ENCODE results near the gene TBX15. TPM values are rescaled to one million over a fixed set of nuclear protein-coding genes. Genes with fewer than 3 reads are reported as not detected.

The TBX15 gene
- total RNA-seq, result not detected

DNA sequence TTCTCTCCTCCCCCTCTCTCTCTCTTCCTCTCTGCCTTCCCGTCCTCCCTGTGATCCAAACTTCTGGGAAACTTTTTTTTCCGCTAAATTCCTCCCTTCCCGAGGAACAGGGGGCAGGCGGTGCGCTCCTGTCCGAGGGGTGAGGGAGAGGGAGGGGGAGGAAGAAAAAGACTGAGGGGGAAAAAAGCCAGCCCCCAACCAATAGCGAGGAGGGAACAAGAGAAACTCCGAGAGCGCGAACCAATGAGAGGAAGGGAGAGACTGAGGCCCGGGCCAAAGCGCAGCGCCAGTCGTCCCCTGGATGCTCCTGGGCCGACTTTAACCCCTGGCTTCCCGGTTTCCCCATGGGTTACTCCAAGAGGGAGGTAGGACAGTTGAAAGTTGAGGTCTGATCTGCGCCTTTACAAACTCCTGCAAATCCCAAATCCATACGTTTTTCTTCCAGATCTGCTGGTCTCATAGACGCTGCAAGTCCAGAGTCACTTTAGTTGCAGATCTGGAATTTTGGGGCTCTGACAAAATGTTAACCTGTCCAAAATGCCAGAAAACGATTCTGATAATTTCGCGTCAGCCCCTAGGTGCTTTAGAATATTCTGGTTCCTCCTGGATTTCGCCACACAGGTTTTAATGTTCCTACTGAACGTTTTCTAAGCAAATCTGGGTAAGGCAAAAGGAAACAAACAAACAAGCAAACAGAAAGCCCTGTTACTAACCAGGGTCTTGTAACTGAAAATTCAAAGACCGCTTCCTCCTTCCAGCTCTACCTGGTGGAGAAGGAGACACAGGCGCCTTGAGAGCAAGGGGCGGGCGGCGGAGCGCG is at the start of gene TBX15:
TSS of gene TBX15 (minus strand) at position 158 of the 820 bp plus-strand sequence. CDS start 548 bp downstream, outside the sequence.
- no peak for DNase-seq (ENCODE audit: low spot score)
- Mint-ChIP-seq H3K4me3 (peak within 1 kb of the TSS; percentile 38), H3K27me3 (peaks cover 64 to 89% of the 10 kb centered on the region in 2 donors), H3K36me3 (peaks cover 32% of the 10 kb centered on the region), H3K27ac (no peak within 1 kb of the TSS), H3K9me3 (no peaks in the 10 kb centered on the region), H3K4me1 (ENCODE audit: low read depth in 2 of 2) (peaks cover 10 to 15% of the 10 kb centered on the region in 2 donors)
- ATAC-seq, result no peak

DNA sequence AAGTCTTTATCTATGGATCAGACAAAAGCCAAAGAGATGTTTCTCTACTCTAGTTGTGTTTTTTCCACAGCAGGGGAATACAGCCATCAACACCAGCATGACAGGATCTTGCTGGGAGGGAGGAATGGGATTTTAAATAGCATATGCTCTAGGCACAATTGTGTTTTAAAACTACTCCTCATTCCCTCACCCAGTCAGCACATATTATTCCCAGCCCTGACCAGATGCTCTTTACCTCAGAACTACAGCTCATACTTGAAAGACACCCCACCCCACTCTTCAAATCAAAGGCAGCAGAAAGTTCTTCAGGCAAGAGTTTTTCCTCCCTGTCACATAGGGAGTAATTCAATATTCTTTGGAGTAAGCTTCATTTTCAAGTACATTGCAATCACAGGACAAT is 46.2 kb upstream of the TBX15 start:
- Mint-ChIP-seq H3K27ac (no peak overlapping the region), H3K36me3 (no peaks in the 10 kb centered on the region), H3K4me3 (no peak overlapping the region), H3K9me3 (no peaks in the 10 kb centered on the region), H3K27me3 (no peaks in the 10 kb centered on the region), H3K4me1 (ENCODE audit: low read depth in 2 of 2) (no peaks in the 10 kb centered on the region)
- DNase-seq (ENCODE audit: low spot score), result no peak
- no peak for ATAC-seq

DNA sequence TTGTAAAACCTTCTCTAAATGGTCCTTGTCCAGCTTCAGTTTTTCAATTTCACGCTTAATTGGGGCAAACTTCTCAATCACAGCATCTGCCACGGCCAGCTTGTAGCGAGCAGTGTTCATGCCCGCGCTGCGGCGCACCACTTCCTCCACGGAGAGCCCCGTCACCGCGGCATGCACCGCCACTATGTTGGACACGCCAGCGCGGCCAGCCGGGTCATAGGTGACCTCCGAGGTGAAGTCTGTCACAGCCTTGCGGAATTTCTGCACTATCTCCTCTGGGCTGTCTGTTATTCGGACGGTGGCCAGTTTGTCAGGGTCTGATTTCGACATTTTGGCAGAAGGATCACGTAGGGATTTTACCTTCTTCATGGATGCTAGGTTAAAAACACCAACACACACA is 44.8 kb upstream of the TBX15 start:
- H3K4me1 Mint-ChIP-seq (ENCODE audit: low read depth in 2 of 2), result no peaks in the 10 kb centered on the region
- no peak for ATAC-seq
- no peaks in the 10 kb centered on the region for H3K36me3 Mint-ChIP-seq
- no peak overlapping the region for H3K27ac Mint-ChIP-seq
- H3K4me3 Mint-ChIP-seq, result no peak overlapping the region
- no peak for DNase-seq (ENCODE audit: low spot score)
- no peaks in the 10 kb centered on the region for H3K27me3 Mint-ChIP-seq
- H3K9me3 Mint-ChIP-seq, result no peaks in the 10 kb centered on the region

DNA sequence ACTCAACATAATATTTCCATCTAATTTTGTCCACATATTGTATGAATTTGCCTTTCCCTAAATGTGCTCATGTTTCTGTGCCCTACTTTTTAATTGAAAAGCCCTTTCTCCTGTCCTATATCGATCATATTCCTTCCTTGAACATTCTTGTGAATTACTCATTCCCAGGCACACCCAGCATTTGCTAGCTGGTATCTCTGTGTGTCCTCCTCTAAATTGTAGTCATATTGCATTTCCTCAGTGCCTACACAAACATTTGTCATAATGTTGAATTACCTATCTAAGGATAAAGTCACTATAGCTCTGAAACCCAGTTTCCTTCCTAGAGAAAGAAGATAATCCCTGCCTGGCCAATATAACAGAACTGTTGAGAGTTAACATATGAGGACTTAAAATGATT is 39.6 kb upstream of the TBX15 start:
- no peak for DNase-seq (ENCODE audit: low spot score)
- Mint-ChIP-seq H3K4me3 (no peak overlapping the region), H3K4me1 (ENCODE audit: low read depth in 2 of 2) (no peaks in the 10 kb centered on the region), H3K27me3 (no peaks in the 10 kb centered on the region), H3K36me3 (peaks cover 10% of the 10 kb centered on the region), H3K27ac (no peak overlapping the region), H3K9me3 (peaks cover 9% of the 10 kb centered on the region)
- no peak for ATAC-seq

DNA sequence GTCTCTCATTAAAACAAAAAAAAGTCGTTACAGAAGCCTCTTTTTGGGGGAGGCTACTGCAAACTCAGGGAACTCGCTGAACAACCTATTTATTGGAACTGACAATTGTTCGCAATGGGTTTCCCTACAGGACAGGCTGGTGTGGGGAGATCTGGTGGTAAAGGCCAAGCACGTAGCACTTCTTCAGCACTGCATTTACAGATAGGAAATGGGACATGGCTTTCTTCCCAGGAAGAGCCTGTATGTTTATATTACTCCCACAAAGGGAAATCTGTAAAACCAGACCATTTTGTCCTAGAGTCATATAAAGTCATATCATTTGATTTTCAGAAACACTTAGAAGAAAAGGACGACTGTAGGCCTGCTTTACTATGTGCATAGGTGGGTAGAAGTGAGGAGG is 38.8 kb upstream of the TBX15 start:
- Mint-ChIP-seq H3K36me3 (peaks cover 11% of the 10 kb centered on the region), H3K9me3 (peaks cover 9% of the 10 kb centered on the region), H3K27me3 (no peaks in the 10 kb centered on the region), H3K4me3 (no peak overlapping the region), H3K4me1 (ENCODE audit: low read depth in 2 of 2) (no peaks in the 10 kb centered on the region), H3K27ac (no peak overlapping the region)
- DNase-seq (ENCODE audit: low spot score), result no peak
- ATAC-seq, result no peak

DNA sequence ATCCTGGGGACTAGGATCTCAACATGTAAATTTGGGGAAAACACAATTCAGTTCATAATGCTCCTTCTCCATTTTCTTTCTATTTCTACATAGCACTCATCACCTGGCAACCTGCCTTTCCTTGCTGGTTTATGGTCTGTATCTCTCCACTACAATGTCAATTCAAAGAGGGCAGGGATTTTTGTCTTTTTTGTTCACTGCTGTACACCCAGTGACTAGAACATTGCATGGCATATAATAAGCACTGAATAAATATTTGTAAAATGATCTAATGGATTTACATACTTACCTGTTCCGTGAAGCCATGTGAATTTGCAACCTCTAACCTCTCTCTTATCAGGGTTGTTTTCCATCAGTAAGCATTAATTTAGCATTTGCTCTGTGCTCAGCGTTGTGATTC is 27.4 kb upstream of the TBX15 start:
- no peak overlapping the region for H3K4me3 Mint-ChIP-seq
- ATAC-seq (no peak), DNase-seq (ENCODE audit: low spot score) (no peak)
- H3K27me3 Mint-ChIP-seq, result peaks cover 16 to 36% of the 10 kb centered on the region in 2 donors
- H3K9me3 Mint-ChIP-seq, result peaks cover 28% of the 10 kb centered on the region
- no peaks in the 10 kb centered on the region for H3K4me1 Mint-ChIP-seq (ENCODE audit: low read depth in 2 of 2)
- H3K27ac Mint-ChIP-seq, result no peak overlapping the region
- peaks cover 31% of the 10 kb centered on the region for H3K36me3 Mint-ChIP-seq

DNA sequence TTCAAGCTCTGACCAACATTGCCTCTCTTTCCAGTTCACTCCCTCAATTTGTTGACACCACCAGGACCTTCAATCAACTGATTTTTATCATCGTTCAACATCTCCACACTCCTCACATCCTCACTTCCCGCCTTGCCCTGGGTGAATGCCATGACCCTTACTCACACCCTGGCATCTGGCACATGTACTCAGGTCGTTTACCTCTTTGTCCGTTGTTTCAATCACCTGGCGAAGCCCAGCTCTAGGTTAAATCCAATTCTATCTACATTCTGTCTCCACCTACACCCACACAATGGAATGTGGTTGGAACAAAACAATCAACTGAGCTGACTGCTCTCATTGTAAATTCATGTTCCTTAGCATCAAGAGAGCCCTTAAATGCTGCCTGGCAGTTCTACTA is 24.2 kb upstream of the TBX15 start:
- Mint-ChIP-seq H3K4me3 (no peak overlapping the region), H3K27me3 (peaks cover 34 to 61% of the 10 kb centered on the region in 2 donors), H3K36me3 (peaks cover 27% of the 10 kb centered on the region)

DNA sequence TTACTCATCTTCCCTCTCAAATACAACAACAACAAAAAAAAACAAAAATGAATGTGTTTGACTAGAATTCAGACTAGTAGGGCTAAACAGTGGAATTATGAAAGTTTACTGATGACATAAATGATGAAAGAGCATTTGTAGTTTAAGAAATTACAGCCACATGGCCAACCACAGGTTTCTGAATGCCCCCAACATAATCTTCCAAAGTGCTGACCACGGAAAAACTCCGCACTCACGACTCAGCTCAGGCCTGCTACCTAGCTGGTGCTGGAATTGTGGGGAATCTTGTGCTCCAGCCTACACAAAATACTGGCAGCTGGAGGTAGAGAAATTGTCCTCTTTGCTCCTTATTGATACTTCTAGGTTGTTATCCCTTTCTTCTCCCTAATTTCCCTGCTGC is 23.6 kb upstream of the TBX15 start:
- Mint-ChIP-seq H3K4me1 (ENCODE audit: low read depth in 2 of 2) (peaks cover 7 to 10% of the 10 kb centered on the region in 2 donors), H3K36me3 (peaks cover 27% of the 10 kb centered on the region), H3K27me3 (peaks cover 34 to 61% of the 10 kb centered on the region in 2 donors), H3K27ac (no peak overlapping the region), H3K4me3 (no peak overlapping the region), H3K9me3 (peaks cover 19% of the 10 kb centered on the region)
- no peak for DNase-seq (ENCODE audit: low spot score)
- ATAC-seq, result no peak

More for the DNA sequence above, 24.2 kb upstream of the TBX15 start:
- H3K27ac Mint-ChIP-seq, result no peak overlapping the region
- H3K4me1 Mint-ChIP-seq (ENCODE audit: low read depth in 2 of 2), result peaks cover 7 to 10% of the 10 kb centered on the region in 2 donors
- H3K9me3 Mint-ChIP-seq, result peaks cover 19% of the 10 kb centered on the region
- DNase-seq (ENCODE audit: low spot score) (no peak), ATAC-seq (no peak)

DNA sequence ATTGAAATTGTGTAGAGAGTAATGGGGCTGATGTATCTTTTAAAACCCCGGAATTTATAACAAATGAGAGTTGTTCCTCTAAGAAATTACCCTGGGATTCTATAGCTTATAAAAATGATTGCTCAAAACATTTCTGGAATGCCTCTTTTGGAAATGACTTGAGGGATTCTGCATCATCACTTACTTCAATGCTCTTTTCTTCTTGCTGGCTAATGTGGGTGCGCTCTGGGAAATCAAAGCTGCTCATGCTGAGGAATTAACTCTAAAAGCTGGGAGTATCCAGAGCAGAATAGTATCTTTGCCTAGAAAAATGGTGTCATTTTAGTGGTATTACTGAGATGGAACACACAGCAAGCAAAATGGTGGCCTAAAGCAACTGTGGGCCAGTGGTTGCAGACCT is 23.0 kb upstream of the TBX15 start:
- Mint-ChIP-seq H3K27me3 (peaks cover 34 to 66% of the 10 kb centered on the region in 2 donors), H3K4me1 (ENCODE audit: low read depth in 2 of 2) (peaks cover 7 to 10% of the 10 kb centered on the region in 2 donors), H3K27ac (no peak overlapping the region), H3K4me3 (no peak overlapping the region), H3K9me3 (peaks cover 19% of the 10 kb centered on the region), H3K36me3 (peaks cover 27% of the 10 kb centered on the region)
- DNase-seq (ENCODE audit: low spot score), result no peak
- no peak for ATAC-seq

DNA sequence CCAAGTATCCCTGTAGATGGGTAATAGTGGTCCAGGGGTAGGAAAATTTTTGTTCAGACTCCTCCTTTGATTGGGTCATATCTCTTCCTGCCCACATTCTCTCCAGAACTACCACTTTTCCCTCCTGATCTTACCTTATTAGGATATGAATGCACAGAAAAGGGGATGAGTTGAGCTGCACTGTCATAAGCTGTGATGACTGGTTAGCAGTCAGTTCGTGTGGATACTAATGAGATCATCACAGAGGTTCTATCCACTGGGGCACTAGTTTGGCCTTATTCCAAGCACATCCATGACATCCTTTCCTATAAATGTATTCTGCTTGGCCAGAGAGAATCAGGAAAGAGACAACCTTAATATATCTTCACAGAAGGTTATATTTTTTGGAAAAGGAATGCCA is 22.1 kb upstream of the TBX15 start:
- peaks cover 31% of the 10 kb centered on the region for H3K36me3 Mint-ChIP-seq
- ATAC-seq (no peak), DNase-seq (ENCODE audit: low spot score) (no peak)
- H3K9me3 Mint-ChIP-seq, result peaks cover 20% of the 10 kb centered on the region
- H3K4me1 Mint-ChIP-seq (ENCODE audit: low read depth in 2 of 2), result peaks cover 10% of the 10 kb centered on the region in 2 donors
- H3K27me3 Mint-ChIP-seq, result peaks cover 38 to 69% of the 10 kb centered on the region in 2 donors
- H3K4me3 Mint-ChIP-seq, result no peak overlapping the region
- no peak overlapping the region for H3K27ac Mint-ChIP-seq

DNA sequence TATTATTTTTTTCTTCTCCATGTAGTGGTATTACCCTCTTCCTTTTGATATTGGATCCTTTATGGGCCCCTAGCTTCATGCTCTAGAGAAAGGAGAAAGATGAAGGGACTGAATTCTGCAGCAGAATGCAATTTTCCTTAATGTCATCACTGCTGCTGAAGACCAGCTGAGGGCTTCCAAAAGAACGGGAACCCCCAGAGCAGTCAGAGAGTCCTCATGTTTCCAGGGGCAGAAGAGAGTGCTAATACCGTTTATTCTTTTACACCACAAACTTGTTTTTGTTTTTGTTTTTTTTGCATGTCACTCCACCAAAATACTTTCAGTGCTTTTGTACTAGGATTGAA is 21.1 kb upstream of the TBX15 start:
- H3K4me1 Mint-ChIP-seq (ENCODE audit: low read depth in 2 of 2), result peaks cover 10% of the 10 kb centered on the region in 2 donors
- H3K36me3 Mint-ChIP-seq, result peaks cover 23% of the 10 kb centered on the region
- H3K4me3 Mint-ChIP-seq, result peak overlapping the region; percentile 80
- H3K9me3 Mint-ChIP-seq, result peaks cover 13% of the 10 kb centered on the region
- DNase-seq (ENCODE audit: low spot score) (no peak), ATAC-seq (no peak)
- no peak overlapping the region for H3K27ac Mint-ChIP-seq
- peaks cover 38 to 68% of the 10 kb centered on the region in 2 donors for H3K27me3 Mint-ChIP-seq

DNA sequence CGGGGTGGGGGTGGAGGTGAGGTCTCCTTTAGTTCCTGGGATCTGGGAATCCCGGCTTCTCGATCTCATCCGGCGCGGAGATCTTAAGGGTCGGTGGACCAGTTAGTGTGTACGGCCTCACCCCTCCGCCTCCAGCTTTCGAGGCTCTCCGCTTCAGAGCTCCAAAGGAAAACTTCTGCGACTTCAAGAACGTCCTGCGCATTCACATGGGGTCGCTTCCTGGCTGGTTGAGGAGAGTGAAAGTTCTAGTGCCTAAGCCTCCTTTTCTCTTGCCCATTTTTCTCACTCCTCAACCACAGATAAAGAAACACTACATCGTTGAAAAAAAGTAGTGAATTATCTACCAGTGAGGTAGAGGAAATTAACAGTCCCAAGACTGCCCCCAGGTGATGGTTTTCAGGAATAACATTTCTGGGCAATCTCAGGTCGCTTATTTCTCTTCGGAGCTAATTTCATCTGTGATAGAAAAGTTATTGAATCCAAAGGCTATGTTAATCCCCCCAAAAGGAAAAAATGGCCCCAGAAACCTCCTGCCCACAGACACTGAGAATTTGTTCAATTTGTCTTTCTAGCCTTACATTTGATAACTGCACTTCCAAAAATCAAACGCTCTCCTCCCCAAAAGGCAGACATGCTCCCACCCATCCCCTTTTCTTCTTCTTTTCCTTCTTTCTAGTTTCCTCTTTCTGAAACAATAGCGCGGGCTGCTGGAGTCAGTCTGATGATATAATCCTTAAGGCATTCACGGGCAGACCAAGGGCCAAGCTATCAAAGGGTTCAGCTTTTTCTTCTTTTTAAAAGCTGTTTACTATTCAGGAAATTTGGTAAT is 20.6 kb upstream of the TBX15 start:
- Mint-ChIP-seq H3K27ac (no peak overlapping the region), H3K4me1 (ENCODE audit: low read depth in 2 of 2) (peaks cover 10% of the 10 kb centered on the region in 2 donors), H3K27me3 (peaks cover 44 to 73% of the 10 kb centered on the region in 2 donors), H3K9me3 (peaks cover 13% of the 10 kb centered on the region), H3K36me3 (peaks cover 23% of the 10 kb centered on the region), H3K4me3 (peak overlapping the region; percentile 80)
- DNase-seq (ENCODE audit: low spot score) (peak; percentile 57), ATAC-seq (peak in 1 of 2 donors; percentile 36)

DNA sequence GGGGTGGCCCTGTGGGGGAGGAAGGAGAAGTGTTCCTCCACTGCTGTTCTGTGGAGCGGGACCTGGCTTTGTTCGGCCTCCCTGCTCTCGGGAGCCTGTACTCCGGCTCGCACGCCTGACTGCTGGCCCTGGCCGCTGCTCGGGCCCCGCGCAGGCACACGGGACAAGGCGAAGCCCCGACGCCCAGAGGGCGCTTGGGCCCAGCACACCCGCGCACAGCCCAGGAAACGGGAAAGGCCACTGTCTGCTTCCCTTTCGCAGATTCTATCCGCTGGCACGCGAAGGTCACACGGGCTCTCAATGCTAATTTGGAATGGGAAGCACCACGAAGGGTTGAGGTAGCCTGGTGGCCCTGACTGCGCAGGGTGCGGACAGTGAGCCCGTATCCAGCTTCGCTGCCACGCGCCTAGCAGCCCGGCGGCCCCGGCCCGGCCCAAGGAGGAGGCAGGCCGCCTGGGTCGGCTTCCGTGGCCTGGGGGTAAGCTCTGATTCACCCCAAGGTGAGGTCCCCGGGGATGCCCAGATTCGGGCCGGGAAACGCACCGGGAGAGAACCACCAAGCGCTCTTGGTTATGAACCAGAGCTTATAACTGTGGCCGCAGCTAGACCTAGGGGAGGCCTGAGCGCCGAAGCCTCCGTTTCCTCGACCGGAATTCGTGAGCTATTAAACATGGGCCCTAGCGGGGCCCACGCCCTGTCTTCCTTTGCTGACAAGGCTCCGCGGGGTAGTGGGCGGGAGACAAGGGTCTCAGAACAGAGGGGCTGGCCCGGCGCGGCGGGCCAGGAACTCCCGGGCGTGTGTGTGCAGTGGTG is 19.7 kb upstream of the TBX15 start:
- peaks cover 10% of the 10 kb centered on the region in 2 donors for H3K4me1 Mint-ChIP-seq (ENCODE audit: low read depth in 2 of 2)
- H3K9me3 Mint-ChIP-seq, result peaks cover 13% of the 10 kb centered on the region
- DNase-seq (ENCODE audit: low spot score) (no peak), ATAC-seq (peak in 1 of 2 donors; percentile 50)
- no peak overlapping the region for H3K27ac Mint-ChIP-seq
- peak overlapping the region; percentile 80 for H3K4me3 Mint-ChIP-seq
- peaks cover 51 to 73% of the 10 kb centered on the region in 2 donors for H3K27me3 Mint-ChIP-seq
- peaks cover 21% of the 10 kb centered on the region for H3K36me3 Mint-ChIP-seq

Data from natural killer cell treated with Interleukin-12 subunit alpha and Interleukin-12 subunit beta and Interleukin-15 and Interleukin-18, amount 100 ng/mL, for 72 hours (primary cell).